ENCODE measurements around the gene CYP2C19. TPM values are rescaled to one million over a fixed set of nuclear protein-coding genes. Genes with fewer than 3 reads are reported as not detected.

The CYP2C19 gene
- not detected in 2 replicates for total RNA-seq

DNA sequence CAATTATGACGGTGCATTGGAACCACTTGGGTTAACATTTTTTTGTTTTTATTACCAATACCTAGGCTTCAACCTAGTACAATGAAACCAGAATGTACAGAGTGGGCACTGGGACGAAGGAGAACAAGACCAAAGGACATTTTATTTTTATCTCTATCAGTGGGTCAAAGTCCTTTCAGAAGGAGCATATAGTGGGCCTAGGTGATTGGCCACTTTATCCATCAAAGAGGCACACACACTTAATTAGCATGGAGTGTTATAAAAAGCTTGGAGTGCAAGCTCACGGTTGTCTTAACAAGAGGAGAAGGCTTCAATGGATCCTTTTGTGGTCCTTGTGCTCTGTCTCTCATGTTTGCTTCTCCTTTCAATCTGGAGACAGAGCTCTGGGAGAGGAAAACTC is at the start of gene CYP2C19:
Gene CYP2C19, plus strand, starts transcription at position 289 of the 400 bp plus-strand sequence. Its CDS starts 25 bp downstream, at position 314.
- Histone ChIP-seq H3K27me3 (ENCODE audit: control insufficient read depth, insufficient read depth, low read length) (no peaks in the 10 kb centered on the region), H3K36me3 (ENCODE audit: control insufficient read depth, insufficient read depth, low read length) (no peaks in the 10 kb centered on the region), H3K4me3 (ENCODE audit: low read depth, low read length) (no peak within 1 kb of the TSS)
- DNase-seq (ENCODE audit: low read depth), result no peak
- TF ChIP-seq, protein P1, sequence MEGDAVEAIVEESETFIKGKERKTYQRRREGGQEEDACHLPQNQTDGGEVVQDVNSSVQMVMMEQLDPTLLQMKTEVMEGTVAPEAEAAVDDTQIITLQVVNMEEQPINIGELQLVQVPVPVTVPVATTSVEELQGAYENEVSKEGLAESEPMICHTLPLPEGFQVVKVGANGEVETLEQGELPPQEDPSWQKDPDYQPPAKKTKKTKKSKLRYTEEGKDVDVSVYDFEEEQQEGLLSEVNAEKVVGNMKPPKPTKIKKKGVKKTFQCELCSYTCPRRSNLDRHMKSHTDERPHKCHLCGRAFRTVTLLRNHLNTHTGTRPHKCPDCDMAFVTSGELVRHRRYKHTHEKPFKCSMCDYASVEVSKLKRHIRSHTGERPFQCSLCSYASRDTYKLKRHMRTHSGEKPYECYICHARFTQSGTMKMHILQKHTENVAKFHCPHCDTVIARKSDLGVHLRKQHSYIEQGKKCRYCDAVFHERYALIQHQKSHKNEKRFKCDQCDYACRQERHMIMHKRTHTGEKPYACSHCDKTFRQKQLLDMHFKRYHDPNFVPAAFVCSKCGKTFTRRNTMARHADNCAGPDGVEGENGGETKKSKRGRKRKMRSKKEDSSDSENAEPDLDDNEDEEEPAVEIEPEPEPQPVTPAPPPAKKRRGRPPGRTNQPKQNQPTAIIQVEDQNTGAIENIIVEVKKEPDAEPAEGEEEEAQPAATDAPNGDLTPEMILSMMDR (IDR thresholded peaks at IDR 0.05; ENCODE audit: insufficient read depth, low read length, poor library complexity, severe bottlenecking), result no peak

DNA sequence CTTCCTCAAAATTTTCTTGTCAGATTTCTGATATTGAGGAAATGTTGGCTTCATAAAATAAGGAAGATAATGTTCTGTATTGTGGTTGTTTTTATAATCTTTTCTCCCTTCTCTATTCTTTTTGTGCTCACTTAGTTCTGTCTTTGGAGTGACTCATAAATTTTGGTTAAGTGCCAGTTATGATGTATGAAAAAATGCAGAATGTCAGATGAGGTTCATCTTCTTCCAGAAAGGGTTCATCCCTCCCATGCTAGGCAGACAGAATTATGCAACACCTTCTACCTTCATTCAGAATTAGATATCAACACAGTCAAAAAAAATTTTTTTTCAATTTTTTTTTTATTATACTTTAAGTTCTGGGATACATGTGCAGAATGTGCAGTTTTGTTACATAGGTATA is 36.6 kb upstream of the CYP2C19 start:
- DNase-seq (ENCODE audit: low read depth), result no peak
- Histone ChIP-seq H3K36me3 (ENCODE audit: control insufficient read depth, insufficient read depth, low read length) (no peaks in the 10 kb centered on the region), H3K4me3 (ENCODE audit: low read depth, low read length) (no peak overlapping the region), H3K27me3 (ENCODE audit: control insufficient read depth, insufficient read depth, low read length) (no peaks in the 10 kb centered on the region)
- TF ChIP-seq, protein P1 (IDR thresholded peaks at IDR 0.05; ENCODE audit: insufficient read depth, low read length, poor library complexity, severe bottlenecking), result no peak

DNA sequence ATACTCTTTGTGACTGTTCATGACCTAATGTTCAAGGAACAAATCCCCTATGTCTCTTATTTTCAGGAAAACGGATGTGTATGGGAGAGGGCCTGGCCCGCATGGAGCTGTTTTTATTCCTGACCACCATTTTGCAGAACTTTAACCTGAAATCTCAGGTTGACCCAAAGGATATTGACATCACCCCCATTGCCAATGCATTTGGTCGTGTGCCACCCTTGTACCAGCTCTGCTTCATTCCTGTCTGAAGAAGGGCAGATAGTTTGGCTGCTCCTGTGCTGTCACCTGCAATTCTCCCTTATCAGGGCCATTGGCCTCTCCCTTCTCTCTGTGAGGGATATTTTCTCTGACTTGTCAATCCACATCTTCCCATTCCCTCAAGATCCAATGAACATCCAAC is 27.3 kb upstream of the CYP2C19 start:
- Histone ChIP-seq H3K27me3 (ENCODE audit: control insufficient read depth, insufficient read depth, low read length) (no peaks in the 10 kb centered on the region), H3K4me3 (ENCODE audit: low read depth, low read length) (no peak overlapping the region), H3K36me3 (ENCODE audit: control insufficient read depth, insufficient read depth, low read length) (no peaks in the 10 kb centered on the region)
- TF ChIP-seq, protein P1 (IDR thresholded peaks at IDR 0.05; ENCODE audit: insufficient read depth, low read length, poor library complexity, severe bottlenecking), result no peak
- DNase-seq (ENCODE audit: low read depth), result no peak

DNA sequence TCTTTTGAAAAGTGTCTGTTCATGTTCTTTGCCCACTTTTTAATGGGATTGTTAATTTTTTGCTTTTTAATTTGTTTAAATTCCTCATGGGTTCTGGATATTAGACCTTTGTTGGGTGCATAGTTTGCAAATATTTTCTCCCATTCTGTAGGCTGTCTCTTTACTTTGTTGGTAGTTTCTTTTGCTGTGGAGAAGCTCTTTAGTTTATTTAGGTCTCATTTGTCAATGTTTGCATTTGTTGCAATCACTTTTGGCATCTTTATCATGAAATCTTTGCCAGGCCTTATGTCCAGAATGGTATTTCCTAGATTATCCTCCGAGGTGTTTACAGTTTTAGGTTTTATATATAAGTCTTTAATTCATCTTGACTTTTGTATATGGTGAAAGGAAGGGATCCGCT is 23.9 kb upstream of the CYP2C19 start:
- no peaks in the 10 kb centered on the region for H3K27me3 ChIP-seq (ENCODE audit: control insufficient read depth, insufficient read depth, low read length)
- no peak overlapping the region for H3K4me3 ChIP-seq (ENCODE audit: low read depth, low read length)
- TF ChIP-seq, protein P1 (IDR thresholded peaks at IDR 0.05; ENCODE audit: insufficient read depth, low read length, poor library complexity, severe bottlenecking), result no peak

DNA sequence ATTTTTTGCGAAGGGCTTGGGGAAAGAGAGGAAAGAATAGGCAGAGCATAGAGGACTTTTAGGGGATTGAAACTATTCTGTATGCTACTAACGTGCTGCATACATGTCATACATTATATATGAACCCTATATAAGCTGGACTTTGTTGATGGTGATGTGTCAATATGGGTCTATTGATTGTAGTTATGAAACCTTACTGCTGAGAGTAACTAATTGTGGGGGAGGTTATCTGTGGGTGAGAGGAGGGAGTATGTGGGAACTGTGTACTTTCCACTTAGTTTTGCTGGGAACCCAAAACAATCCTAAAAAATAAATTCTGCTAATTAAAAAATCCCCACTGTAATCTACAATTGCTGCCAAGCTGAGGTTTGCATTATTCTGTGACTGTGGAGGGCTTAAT is 15.3 kb upstream of the CYP2C19 start:
- no peak for DNase-seq (ENCODE audit: low read depth)
- no peaks in the 10 kb centered on the region for H3K36me3 ChIP-seq (ENCODE audit: control insufficient read depth, insufficient read depth, low read length)
- H3K4me3 ChIP-seq (ENCODE audit: low read depth, low read length), result no peak overlapping the region
- H3K27me3 ChIP-seq (ENCODE audit: control insufficient read depth, insufficient read depth, low read length), result no peaks in the 10 kb centered on the region
- TF ChIP-seq, protein P1 (IDR thresholded peaks at IDR 0.05; ENCODE audit: insufficient read depth, low read length, poor library complexity, severe bottlenecking), result no peak

More for the DNA sequence above, 23.9 kb upstream of the CYP2C19 start:
- no peaks in the 10 kb centered on the region for H3K36me3 ChIP-seq (ENCODE audit: control insufficient read depth, insufficient read depth, low read length)
- no peak for DNase-seq (ENCODE audit: low read depth)

GRCh38 chr10:94747838-94748237 is 14.6 kb upstream of the CYP2C19 start:
- no peak overlapping the region for H3K4me3 ChIP-seq (ENCODE audit: low read depth, low read length)
- TF ChIP-seq, protein P1 (IDR thresholded peaks at IDR 0.05; ENCODE audit: insufficient read depth, low read length, poor library complexity, severe bottlenecking), result no peak
- no peaks in the 10 kb centered on the region for H3K27me3 ChIP-seq (ENCODE audit: control insufficient read depth, insufficient read depth, low read length)
- H3K36me3 ChIP-seq (ENCODE audit: control insufficient read depth, insufficient read depth, low read length), result no peaks in the 10 kb centered on the region
- no peak for DNase-seq (ENCODE audit: low read depth)
